Measurements from ENCODE around the gene RNF148.

The RNF148 gene

GRCh38 chr7:122699017-122699416, 3.7 kb downstream of the RNF148 start, which contains the start of gene RNF133:
Gene RNF133 (minus strand): TSS chr7:122699117. CDS start chr7:122698918, 199 bp downstream.
- no peak within 1 kb of the TSS for H3K27ac ChIP-seq (ENCODE audit: low read depth, low read length)
- no peak within 1 kb of the TSS for H3K9ac ChIP-seq (ENCODE audit: low read length)
- H2AFZ ChIP-seq (ENCODE audit: low read depth, low read length, severe bottlenecking) = no peak within 1 kb of the TSS
- no peak within 1 kb of the TSS for H3K4me3 ChIP-seq (ENCODE audit: insufficient read depth, low read length, poor library complexity, severe bottlenecking)
- H3F3A ChIP-seq (ENCODE audit: insufficient read depth) = no peaks in the 10 kb centered on the region
- no peaks in the 10 kb centered on the region for H3K36me3 ChIP-seq (ENCODE audit: low read length)
- H4K20me1 ChIP-seq (ENCODE audit: low read depth, low read length) = no peaks in the 10 kb centered on the region
- no peaks in the 10 kb centered on the region for H3K9me3 ChIP-seq (ENCODE audit: insufficient read depth, low read length)
- H3K9me2 ChIP-seq (replicated peaks; ENCODE audit: insufficient read depth, low read length) = no peaks in the 10 kb centered on the region
- no peaks in the 10 kb centered on the region for H3K27me3 ChIP-seq (ENCODE audit: low read length)
- no peak within 1 kb of the TSS for H3K4me2 ChIP-seq (ENCODE audit: low read depth, low read length, poor library complexity, severe bottlenecking)
- no peak for TF ChIP-seq CTCF (IDR thresholded peaks at IDR 0.05; ENCODE audit: insufficient read depth, low read length, poor library complexity, severe bottlenecking)
- no peak for TF ChIP-seq EZH2phosphoT487 (conservative IDR thresholded peaks at IDR 0.05; ENCODE audit: low read length)
- H3K79me2 ChIP-seq (ENCODE audit: insufficient read depth, low read length) = no peaks in the 10 kb centered on the region

GRCh38 chr7:122695816-122696215, 6.9 kb downstream of the RNF148 start:
- Histone ChIP-seq H3K27me3 (ENCODE audit: low read length) (no peaks in the 10 kb centered on the region), H4K20me1 (ENCODE audit: low read depth, low read length) (no peaks in the 10 kb centered on the region), H3K4me3 (ENCODE audit: insufficient read depth, low read length, poor library complexity, severe bottlenecking) (no peak overlapping the region), H3K36me3 (ENCODE audit: low read length) (no peaks in the 10 kb centered on the region), H3K79me2 (ENCODE audit: insufficient read depth, low read length) (no peaks in the 10 kb centered on the region), H3K4me2 (ENCODE audit: low read depth, low read length, poor library complexity, severe bottlenecking) (no peak overlapping the region), H2AFZ (ENCODE audit: low read depth, low read length, severe bottlenecking) (no peak overlapping the region), H3K9me3 (ENCODE audit: insufficient read depth, low read length) (peaks cover 6% of the 10 kb centered on the region; the same call in 1 of the 2 replicates), H3K9me2 (replicated peaks; ENCODE audit: insufficient read depth, low read length) (no peaks in the 10 kb centered on the region), H3K27ac (ENCODE audit: low read depth, low read length) (no peak overlapping the region), H3F3A (ENCODE audit: insufficient read depth) (no peaks in the 10 kb centered on the region), H3K9ac (ENCODE audit: low read length) (no peak overlapping the region)
- no peak for TF ChIP-seq CTCF (IDR thresholded peaks at IDR 0.05; ENCODE audit: insufficient read depth, low read length, poor library complexity, severe bottlenecking)
- no peak for TF ChIP-seq EZH2phosphoT487 (conservative IDR thresholded peaks at IDR 0.05; ENCODE audit: low read length)

GRCh38 chr7:122694697-122695096, 8.0 kb downstream of the RNF148 start:
- Histone ChIP-seq H3K4me3 (ENCODE audit: insufficient read depth, low read length, poor library complexity, severe bottlenecking) (no peak overlapping the region), H3K9ac (ENCODE audit: low read length) (no peak overlapping the region), H3K9me3 (ENCODE audit: insufficient read depth, low read length) (peaks cover 6% of the 10 kb centered on the region; the same call in 1 of the 2 replicates), H4K20me1 (ENCODE audit: low read depth, low read length) (no peaks in the 10 kb centered on the region), H2AFZ (ENCODE audit: low read depth, low read length, severe bottlenecking) (no peak overlapping the region), H3K9me2 (replicated peaks; ENCODE audit: insufficient read depth, low read length) (no peaks in the 10 kb centered on the region), H3K4me2 (ENCODE audit: low read depth, low read length, poor library complexity, severe bottlenecking) (no peak overlapping the region), H3K27me3 (ENCODE audit: low read length) (no peaks in the 10 kb centered on the region), H3F3A (ENCODE audit: insufficient read depth) (no peaks in the 10 kb centered on the region), H3K27ac (ENCODE audit: low read depth, low read length) (no peak overlapping the region), H3K79me2 (ENCODE audit: insufficient read depth, low read length) (no peaks in the 10 kb centered on the region), H3K36me3 (ENCODE audit: low read length) (no peaks in the 10 kb centered on the region)
- TF ChIP-seq CTCF (IDR thresholded peaks at IDR 0.05; ENCODE audit: insufficient read depth, low read length, poor library complexity, severe bottlenecking) = no peak
- no peak for TF ChIP-seq EZH2phosphoT487 (conservative IDR thresholded peaks at IDR 0.05; ENCODE audit: low read length)

All from SU-DHL-6 (cell line).